ENCODE results near the gene NOB1.

The NOB1 gene

GRCh38 chr16:69756705-69757104 lies 2.0 kb upstream of the NOB1 start:
- no peak for TF ChIP-seq CTCF (conservative IDR thresholded peaks at IDR 0.05; ENCODE audit: low read depth, low read length)
- no peak overlapping the region for H3K27ac ChIP-seq
- H2AFZ ChIP-seq (ENCODE audit: low read depth), result no peak overlapping the region
- no peaks in the 10 kb centered on the region for H4K20me1 ChIP-seq (ENCODE audit: insufficient read depth)
- H3K4me1 ChIP-seq (ENCODE audit: low read depth, poor library complexity, severe bottlenecking), result peaks cover 28% of the 10 kb centered on the region
- H3K9ac ChIP-seq, result no peak overlapping the region
- H3K36me3 ChIP-seq (ENCODE audit: insufficient read depth), result peaks cover 5% of the 10 kb centered on the region; the same call in 1 of the 2 replicates
- no peak overlapping the region for H3K4me2 ChIP-seq
- peaks cover 35% of the 10 kb centered on the region for H3K79me2 ChIP-seq (ENCODE audit: insufficient read depth, low read depth)
- H3K4me3 ChIP-seq (IDR thresholded peaks at IDR 0.05; ENCODE audit: insufficient read depth, low read depth, low read length), result no peak overlapping the region
- no peaks in the 10 kb centered on the region for H3K27me3 ChIP-seq (ENCODE audit: insufficient read depth, low read depth)

GRCh38 chr16:69754143-69754468 lies 620 bp downstream of the NOB1 start:
- H4K20me1 ChIP-seq (ENCODE audit: insufficient read depth), result no peaks in the 10 kb centered on the region
- peak overlapping the region; percentile 68 for H2AFZ ChIP-seq (ENCODE audit: low read depth)
- H3K4me2 ChIP-seq, result peak overlapping the region; percentile 82
- peaks cover 21% of the 10 kb centered on the region for H3K4me1 ChIP-seq (ENCODE audit: low read depth, poor library complexity, severe bottlenecking)
- peaks cover 51% of the 10 kb centered on the region for H3K79me2 ChIP-seq (ENCODE audit: insufficient read depth, low read depth)
- peaks cover 8% of the 10 kb centered on the region; the same call in 1 of the 2 replicates for H3K36me3 ChIP-seq (ENCODE audit: insufficient read depth)
- H3K9ac ChIP-seq, result peak overlapping the region; percentile 93
- TF ChIP-seq CTCF (conservative IDR thresholded peaks at IDR 0.05; ENCODE audit: low read depth, low read length), result no peak
- peak overlapping the region; percentile 79 for H3K27ac ChIP-seq
- peak overlapping the region; percentile 32 for H3K4me3 ChIP-seq (IDR thresholded peaks at IDR 0.05; ENCODE audit: insufficient read depth, low read depth, low read length)
- no peaks in the 10 kb centered on the region for H3K27me3 ChIP-seq (ENCODE audit: insufficient read depth, low read depth)

GRCh38 chr16:69748694-69749345 lies 5.9 kb downstream of the NOB1 start:
- Histone ChIP-seq H2AFZ (ENCODE audit: low read depth) (no peak overlapping the region), H3K79me2 (ENCODE audit: insufficient read depth, low read depth) (peaks cover 53% of the 10 kb centered on the region), H3K27ac (no peak overlapping the region), H3K4me2 (no peak overlapping the region), H3K27me3 (ENCODE audit: insufficient read depth, low read depth) (no peaks in the 10 kb centered on the region), H4K20me1 (ENCODE audit: insufficient read depth) (no peaks in the 10 kb centered on the region), H3K4me3 (IDR thresholded peaks at IDR 0.05; ENCODE audit: insufficient read depth, low read depth, low read length) (no peak overlapping the region), H3K9ac (no peak overlapping the region), H3K4me1 (ENCODE audit: low read depth, poor library complexity, severe bottlenecking) (peaks cover 16% of the 10 kb centered on the region), H3K36me3 (ENCODE audit: insufficient read depth) (peaks cover 24% of the 10 kb centered on the region; the same call in 1 of the 2 replicates)
- no peak for TF ChIP-seq CTCF (conservative IDR thresholded peaks at IDR 0.05; ENCODE audit: low read depth, low read length)

- TF ChIP-seq CTCF (conservative IDR thresholded peaks at IDR 0.05; ENCODE audit: low read depth, low read length), result no peak
- Histone ChIP-seq H3K4me3 (IDR thresholded peaks at IDR 0.05; ENCODE audit: insufficient read depth, low read depth, low read length) (no peak overlapping the region), H3K79me2 (ENCODE audit: insufficient read depth, low read depth) (peaks cover 36% of the 10 kb centered on the region), H3K4me2 (no peak overlapping the region), H3K36me3 (ENCODE audit: insufficient read depth) (peaks cover 25% of the 10 kb centered on the region; the same call in 1 of the 2 replicates), H3K4me1 (ENCODE audit: low read depth, poor library complexity, severe bottlenecking) (peaks cover 2% of the 10 kb centered on the region), H4K20me1 (ENCODE audit: insufficient read depth) (no peaks in the 10 kb centered on the region), H3K9ac (no peak overlapping the region), H3K27me3 (ENCODE audit: insufficient read depth, low read depth) (no peaks in the 10 kb centered on the region), H3K27ac (no peak overlapping the region), H2AFZ (ENCODE audit: low read depth) (no peak overlapping the region)
Observed at GRCh38 chr16:69747115-69747514, 7.6 kb downstream of the NOB1 start.
